ENCODE measurements around the gene GCN1. TPM values are rescaled to one million over a fixed set of nuclear protein-coding genes. Genes with fewer than 3 reads are reported as not detected.

The GCN1 gene
- polyA plus RNA-seq, 3 donors: 5.0 to 22.1 (median 8.3) TPM

- no peak overlapping the region for H2AFZ ChIP-seq (ENCODE audit: insufficient read depth, low read depth, low read length, poor library complexity, severe bottlenecking)
- Mint-ChIP-seq H3K27ac (peak overlapping the region; percentile 52 to 98 (median 80)), H3K4me3 (peak overlapping the region; percentile 47 to 89), H3K27me3 (ENCODE audit: low read depth in 3 of 3) (peaks cover 0 to 3% (median 1%) of the 10 kb centered on the region in 3 donors), H3K36me3 (peaks cover 33 to 56% of the 10 kb centered on the region in 2 donors), H3K9me3 (peaks cover 0 to 1% (median 0%) of the 10 kb centered on the region in 7 donors), H3K4me1 (peaks cover 86% of the 10 kb centered on the region)
- H3K9ac ChIP-seq (ENCODE audit: insufficient read depth, low read length, poor library complexity, severe bottlenecking): no peak overlapping the region
- peaks cover 85 to 89% of the 10 kb centered on the region in 2 donors for H3K4me1 ChIP-seq (ENCODE audit: control insufficient read depth in 1 of 2, insufficient read depth in 2 of 2, low read length in 2 of 2)
- intact Hi-C loops (cut with micrococcal nuclease): loop anchor here (2.0 kb wide), 1 partner anchor 37 kb away; the partner anchor contains the start of gene PXN (in 2 of the 2)
- no peak for DNase-seq
- peaks cover 31 to 34% of the 10 kb centered on the region in 2 donors for H3K36me3 ChIP-seq (replicated peaks in 1 of 2; ENCODE audit: control insufficient read depth in 1 of 2, insufficient read depth in 2 of 2, low read length in 2 of 2)
- H3K4me2 ChIP-seq (replicated peaks; ENCODE audit: extremely low read depth, low read length, poor library complexity, severe bottlenecking): peak overlapping the region; percentile 81
- no peaks in the 10 kb centered on the region for H3K9me3 ChIP-seq (replicated peaks in 1 of 2; ENCODE audit: control insufficient read depth in 1 of 2, insufficient read depth in 1 of 2, low read length in 2 of 2)
- peak overlapping the region; percentile 21 to 94 for H3K27ac ChIP-seq (ENCODE audit: low read depth in 1 of 2, low read length in 2 of 2)
- H3K79me2 ChIP-seq (ENCODE audit: insufficient read depth, low read length): peaks cover 87% of the 10 kb centered on the region
- 80% methylated on average over 1 of the region's 3 CpGs for WGBS (ENCODE audit: insufficient coverage)
- peaks cover 97% of the 10 kb centered on the region for H4K20me1 ChIP-seq (ENCODE audit: insufficient read depth, low read length)
- peak overlapping the region in 1 of 3 experiments; percentile 70 for H3K4me3 ChIP-seq (replicated peaks in 1 of 3; ENCODE audit: low read depth in 2 of 3, low read length in 3 of 3)
- TF ChIP-seq, protein P1, sequence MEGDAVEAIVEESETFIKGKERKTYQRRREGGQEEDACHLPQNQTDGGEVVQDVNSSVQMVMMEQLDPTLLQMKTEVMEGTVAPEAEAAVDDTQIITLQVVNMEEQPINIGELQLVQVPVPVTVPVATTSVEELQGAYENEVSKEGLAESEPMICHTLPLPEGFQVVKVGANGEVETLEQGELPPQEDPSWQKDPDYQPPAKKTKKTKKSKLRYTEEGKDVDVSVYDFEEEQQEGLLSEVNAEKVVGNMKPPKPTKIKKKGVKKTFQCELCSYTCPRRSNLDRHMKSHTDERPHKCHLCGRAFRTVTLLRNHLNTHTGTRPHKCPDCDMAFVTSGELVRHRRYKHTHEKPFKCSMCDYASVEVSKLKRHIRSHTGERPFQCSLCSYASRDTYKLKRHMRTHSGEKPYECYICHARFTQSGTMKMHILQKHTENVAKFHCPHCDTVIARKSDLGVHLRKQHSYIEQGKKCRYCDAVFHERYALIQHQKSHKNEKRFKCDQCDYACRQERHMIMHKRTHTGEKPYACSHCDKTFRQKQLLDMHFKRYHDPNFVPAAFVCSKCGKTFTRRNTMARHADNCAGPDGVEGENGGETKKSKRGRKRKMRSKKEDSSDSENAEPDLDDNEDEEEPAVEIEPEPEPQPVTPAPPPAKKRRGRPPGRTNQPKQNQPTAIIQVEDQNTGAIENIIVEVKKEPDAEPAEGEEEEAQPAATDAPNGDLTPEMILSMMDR (IDR thresholded peaks at IDR 0.05): no peak
- no peaks in the 10 kb centered on the region for H3K27me3 ChIP-seq (ENCODE audit: control insufficient read depth in 2 of 2, insufficient read depth in 2 of 2, low read length in 2 of 2)
Measured at GRCh38 chr12:120228041-120228290, 33.5 kb upstream of the GCN1 start.

DNA sequence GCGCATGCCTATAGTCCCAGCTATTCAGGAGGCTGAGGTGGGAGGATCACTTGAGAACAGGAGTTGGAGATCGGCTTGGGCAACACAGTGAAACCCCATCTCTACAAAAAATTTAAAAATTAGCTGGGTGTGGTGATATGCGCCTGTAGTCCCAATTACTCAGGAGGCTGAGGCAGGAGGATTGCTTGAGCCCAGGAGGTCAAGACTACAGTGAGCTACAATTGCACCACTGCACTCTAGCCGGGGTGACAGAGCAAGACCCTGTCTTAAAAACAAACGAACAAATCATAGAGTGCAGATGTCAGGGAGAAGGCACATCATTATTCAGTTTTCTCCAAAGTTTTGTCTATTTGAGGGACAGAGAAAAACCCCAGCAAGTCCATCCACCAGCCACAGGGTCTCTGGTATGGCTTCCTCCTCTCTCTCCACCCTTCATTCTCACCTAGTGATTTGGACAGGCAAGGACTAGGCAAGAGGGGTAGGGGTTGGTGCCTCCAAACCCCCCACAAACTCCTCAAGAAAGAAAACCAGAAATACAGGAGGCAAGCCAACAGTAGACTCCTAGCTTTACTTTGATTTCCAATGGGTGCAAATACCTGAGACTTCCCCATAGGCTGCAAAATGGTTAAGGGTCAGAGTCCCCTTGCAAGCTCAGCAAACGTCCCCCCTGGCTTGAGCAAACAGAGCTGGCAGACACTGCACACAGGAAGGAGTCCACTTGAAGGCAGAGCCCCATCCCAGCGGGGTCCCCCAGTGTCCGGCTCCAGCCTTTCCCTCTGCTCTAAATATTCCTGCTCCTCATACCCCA lies 32.9 kb upstream of the GCN1 start:
- Mint-ChIP-seq H3K4me1 (peaks cover 81% of the 10 kb centered on the region), H3K36me3 (peaks cover 38 to 61% of the 10 kb centered on the region in 2 donors), H3K4me3 (peak overlapping the region in 1 of 2 donors; percentile 89), H3K27ac (peak overlapping the region; percentile 47 to 98 (median 80)), H3K9me3 (peaks cover 0 to 1% (median 0%) of the 10 kb centered on the region in 7 donors), H3K27me3 (ENCODE audit: low read depth in 3 of 3) (peaks cover 0 to 3% (median 2%) of the 10 kb centered on the region in 3 donors)
- intact Hi-C loops (cut with micrococcal nuclease): loop anchor here (2.0 kb wide), 1 partner anchor 37 kb away; the partner anchor contains the start of gene PXN (in 2 of the 2)
- no peak overlapping the region for H3K4me3 ChIP-seq (replicated peaks in 1 of 3; ENCODE audit: low read depth in 2 of 3, low read length in 3 of 3)
- WGBS (ENCODE audit: insufficient coverage): 94% methylated on average over 5 of the region's 8 CpGs
- peaks cover 36 to 39% of the 10 kb centered on the region in 2 donors for H3K36me3 ChIP-seq (replicated peaks in 1 of 2; ENCODE audit: control insufficient read depth in 1 of 2, insufficient read depth in 2 of 2, low read length in 2 of 2)
- no peak for DNase-seq
- no peak overlapping the region for H3K9ac ChIP-seq (ENCODE audit: insufficient read depth, low read length, poor library complexity, severe bottlenecking)
- no peaks in the 10 kb centered on the region for H3K9me3 ChIP-seq (replicated peaks in 1 of 2; ENCODE audit: control insufficient read depth in 1 of 2, insufficient read depth in 1 of 2, low read length in 2 of 2)
- no peaks in the 10 kb centered on the region for H3K27me3 ChIP-seq (ENCODE audit: control insufficient read depth in 2 of 2, insufficient read depth in 2 of 2, low read length in 2 of 2)
- TF ChIP-seq, protein P1 (IDR thresholded peaks at IDR 0.05): no peak
- peak overlapping the region in 1 of 2 donors; percentile 94 for H3K27ac ChIP-seq (ENCODE audit: low read depth in 1 of 2, low read length in 2 of 2)
- H3K4me2 ChIP-seq (replicated peaks; ENCODE audit: extremely low read depth, low read length, poor library complexity, severe bottlenecking): peak overlapping the region; percentile 81
- peaks cover 87% of the 10 kb centered on the region for H3K79me2 ChIP-seq (ENCODE audit: insufficient read depth, low read length)
- H3K4me1 ChIP-seq (ENCODE audit: control insufficient read depth in 1 of 2, insufficient read depth in 2 of 2, low read length in 2 of 2): peaks cover 80 to 83% of the 10 kb centered on the region in 2 donors
- no peak overlapping the region for H2AFZ ChIP-seq (ENCODE audit: insufficient read depth, low read depth, low read length, poor library complexity, severe bottlenecking)
- peaks cover 100% of the 10 kb centered on the region for H4K20me1 ChIP-seq (ENCODE audit: insufficient read depth, low read length)
